Fibroblast of lung (primary cell): ENCODE measurements around the gene IGF2. TPM values are rescaled to one million over a fixed set of nuclear protein-coding genes. Genes with fewer than 3 reads are reported as not detected.

Experiments
- DNase-seq, 2 donors: peaks; one replicate each; pipeline versions ENCODE4 v3.0.0 to v3.0.0-alpha.2; 2010; ENCODE audit warnings: low read depth in 2 of 2
- H2AFZ ChIP-seq: 2 replicates; pipeline ENCODE4 v1.5.1; 2012; ENCODE audit warnings: low read length, control low read depth, inconsistent platforms
- H3K27ac ChIP-seq: 2 replicates; pipeline ENCODE4 v1.5.1; 2011; ENCODE audit warnings: low read length, control low read depth; ENCODE audit not compliant: insufficient read depth
- H3K27me3 ChIP-seq: 2 replicates; pipeline ENCODE4 v1.5.1; 2011; ENCODE audit warnings: mild to moderate bottlenecking, low read length; ENCODE audit not compliant: control insufficient read depth, insufficient read depth
- H3K36me3 ChIP-seq: 2 replicates; pipeline ENCODE4 v1.5.1; 2011; ENCODE audit warnings: low read length; ENCODE audit not compliant: control insufficient read depth, insufficient read depth
- H3K4me1 ChIP-seq: 2 replicates; pipeline ENCODE4 v1.5.1; 2011; ENCODE audit warnings: low read length; ENCODE audit not compliant: control insufficient read depth, insufficient read depth; ENCODE audit errors: extremely low read depth
- H3K4me2 ChIP-seq: 2 replicates; pipeline ENCODE4 v1.5.1; 2011; ENCODE audit warnings: low read length, control low read depth; ENCODE audit not compliant: insufficient read depth; ENCODE audit errors: extremely low read depth
- H3K4me3 ChIP-seq, 4 experiments: fragments of 200-600 bp in 1 of 4; sonication (generic) in 1 of 4; replicated peaks in 1 of 4; 2 replicates each; pipeline ENCODE4 v1.5.1; 2011 to 2016; ENCODE audit warnings: low read length in 4 of 4, low read depth in 3 of 4, mild to moderate bottlenecking in 3 of 4, control low read depth in 2 of 4, inconsistent platforms in 1 of 4, mixed read lengths in 1 of 4; ENCODE audit not compliant: insufficient read depth in 1 of 4; ENCODE audit errors: control extremely low read depth in 1 of 4
- H3K79me2 ChIP-seq: 2 replicates; pipeline ENCODE4 v1.5.1; 2012; ENCODE audit warnings: mild to moderate bottlenecking, low read length, inconsistent platforms; ENCODE audit not compliant: control insufficient read depth, insufficient read depth
- H3K9ac ChIP-seq: 2 replicates; pipeline ENCODE4 v1.5.1; 2011; ENCODE audit warnings: mild to moderate bottlenecking, low read length, control low read depth; ENCODE audit not compliant: insufficient read depth
- H3K9me3 ChIP-seq: 2 replicates; pipeline ENCODE4 v1.5.1; 2012; ENCODE audit warnings: low read depth, low read length; ENCODE audit not compliant: control insufficient read depth, insufficient read depth
- H4K20me1 ChIP-seq: 2 replicates; pipeline ENCODE4 v1.5.1; 2011; ENCODE audit warnings: low read length; ENCODE audit not compliant: control insufficient read depth, insufficient read depth; ENCODE audit errors: extremely low read depth
- CTCF ChIP-seq, 2 donors: IDR thresholded peaks in 1 of 2; conservative IDR thresholded peaks in 1 of 2; 1 replicate in 1 of 2; 2 replicates in 1 of 2; pipeline ENCODE4 v1.5.1; 2011 to 2012; ENCODE audit warnings: low read length in 2 of 2, control low read depth in 1 of 2, inconsistent platforms in 1 of 2, low read depth in 1 of 2, mild to moderate bottlenecking in 1 of 2
- EZH2 ChIP-seq: IDR thresholded peaks from 2 replicates; pipeline ENCODE4 v1.5.1; 2012; ENCODE audit warnings: low read length, control low read depth, mild to moderate bottlenecking; ENCODE audit errors: missing control alignments
- polyA plus RNA-seq, 2 donors: library from polyadenylated mRNA; depleted of rRNA in 1 of 2; stranded (reverse) in 1 of 2; unstranded in 1 of 2; fragments of >200 nt; gene quantifications; 2 replicates each; pipeline ENCODE4 v1.2.1, GENCODE V29; 2011 to 2012; ENCODE audit warnings: missing spikeins in 1 of 2
- total RNA-seq: library from RNA; depleted of rRNA; stranded (reverse); fragments of >200 nt; gene quantifications from 2 replicates; pipeline ENCODE4 v1.2.1, GENCODE V29; 2014

The IGF2 gene
- total and polyA plus RNA-seq, 2 donors (not counting 1 experiment from before 2014, with no cell fraction given) = 0.08 to 0.17 TPM

GRCh38 chr11:2186669-2187279 is 47.6 kb upstream of the IGF2 start:
- Histone ChIP-seq H3K27me3 (no peaks in the 10 kb centered on the region), H3K36me3 (no peaks in the 10 kb centered on the region), H3K27ac (no peak overlapping the region), H2AFZ (no peak overlapping the region), H4K20me1 (no peaks in the 10 kb centered on the region), H3K4me2 (no peak overlapping the region), H3K9ac (no peak overlapping the region), H3K4me3 (no peak overlapping the region), H3K79me2 (no peaks in the 10 kb centered on the region), H3K4me1 (no peaks in the 10 kb centered on the region), H3K9me3 (no peaks in the 10 kb centered on the region)
- TF ChIP-seq CTCF (conservative IDR thresholded peaks at IDR 0.05 in 1 of 2, IDR thresholded peaks at IDR 0.05 in 1 of 2; ENCODE audit: low read depth in 1 of 2, low read length in 2 of 2) (peak in 1 of 2 donors; percentile 45), EZH2 (no peak)
- peak in 1 of 2 donors; percentile 11 for DNase-seq

GRCh38 chr11:2185324-2186085 is 46.3 kb upstream of the IGF2 start:
- Histone ChIP-seq H4K20me1 (no peaks in the 10 kb centered on the region), H3K27me3 (no peaks in the 10 kb centered on the region), H3K79me2 (no peaks in the 10 kb centered on the region), H3K36me3 (no peaks in the 10 kb centered on the region), H3K27ac (no peak overlapping the region), H3K4me2 (no peak overlapping the region), H3K4me1 (no peaks in the 10 kb centered on the region), H3K9me3 (no peaks in the 10 kb centered on the region), H2AFZ (no peak overlapping the region), H3K9ac (no peak overlapping the region), H3K4me3 (no peak overlapping the region)
- peak; percentile 18 to 50 for DNase-seq
- TF ChIP-seq EZH2 (no peak), CTCF (conservative IDR thresholded peaks at IDR 0.05 in 1 of 2, IDR thresholded peaks at IDR 0.05 in 1 of 2; ENCODE audit: low read depth in 1 of 2, low read length in 2 of 2) (no peak)

GRCh38 chr11:2182692-2183474 is 43.7 kb upstream of the IGF2 start:
- Histone ChIP-seq H3K9ac (no peak overlapping the region), H3K9me3 (no peaks in the 10 kb centered on the region), H4K20me1 (no peaks in the 10 kb centered on the region), H3K4me3 (no peak overlapping the region), H2AFZ (no peak overlapping the region), H3K4me2 (no peak overlapping the region), H3K4me1 (no peaks in the 10 kb centered on the region), H3K27me3 (no peaks in the 10 kb centered on the region), H3K27ac (no peak overlapping the region), H3K36me3 (no peaks in the 10 kb centered on the region), H3K79me2 (no peaks in the 10 kb centered on the region)
- no peak for TF ChIP-seq EZH2
- TF ChIP-seq CTCF (conservative IDR thresholded peaks at IDR 0.05 in 1 of 2, IDR thresholded peaks at IDR 0.05 in 1 of 2; ENCODE audit: low read depth in 1 of 2, low read length in 2 of 2) = no peak
- no peak for DNase-seq
